ENCODE data around the gene WDR81.

GRCh38 chr17:1764284-1764683, 39.8 kb downstream of the WDR81 start:
- TF ChIP-seq POLR2A (IDR thresholded peaks at IDR 0.05), result peak in 2 of 4 donors; percentile 25 to 29
- no peak for TF ChIP-seq CTCF (IDR thresholded peaks at IDR 0.05)

All from esophagus squamous epithelium (tissue), 4 donors.